ENCODE results near the gene CCDC18.

GRCh38 chr1:93296555-93297154 lies 116.1 kb downstream of the CCDC18 start:
- TF ChIP-seq, protein P1, sequence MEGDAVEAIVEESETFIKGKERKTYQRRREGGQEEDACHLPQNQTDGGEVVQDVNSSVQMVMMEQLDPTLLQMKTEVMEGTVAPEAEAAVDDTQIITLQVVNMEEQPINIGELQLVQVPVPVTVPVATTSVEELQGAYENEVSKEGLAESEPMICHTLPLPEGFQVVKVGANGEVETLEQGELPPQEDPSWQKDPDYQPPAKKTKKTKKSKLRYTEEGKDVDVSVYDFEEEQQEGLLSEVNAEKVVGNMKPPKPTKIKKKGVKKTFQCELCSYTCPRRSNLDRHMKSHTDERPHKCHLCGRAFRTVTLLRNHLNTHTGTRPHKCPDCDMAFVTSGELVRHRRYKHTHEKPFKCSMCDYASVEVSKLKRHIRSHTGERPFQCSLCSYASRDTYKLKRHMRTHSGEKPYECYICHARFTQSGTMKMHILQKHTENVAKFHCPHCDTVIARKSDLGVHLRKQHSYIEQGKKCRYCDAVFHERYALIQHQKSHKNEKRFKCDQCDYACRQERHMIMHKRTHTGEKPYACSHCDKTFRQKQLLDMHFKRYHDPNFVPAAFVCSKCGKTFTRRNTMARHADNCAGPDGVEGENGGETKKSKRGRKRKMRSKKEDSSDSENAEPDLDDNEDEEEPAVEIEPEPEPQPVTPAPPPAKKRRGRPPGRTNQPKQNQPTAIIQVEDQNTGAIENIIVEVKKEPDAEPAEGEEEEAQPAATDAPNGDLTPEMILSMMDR (IDR thresholded peaks at IDR 0.05; ENCODE audit: low read depth, low read length, poor library complexity, severe bottlenecking) = no peak
- no peak for TF ChIP-seq EZH2phosphoT487 (IDR thresholded peaks at IDR 0.05; ENCODE audit: borderline replicate concordance, low read length)
